GM18861 (cell line): ENCODE results near the gene AHNAK2.

ENCODE experiments used
- ATAC-seq: cut with Tn5 transposase; IDR thresholded peaks from one replicate; pipeline ENCODE4 v1.9.1; 2021; ENCODE audit not compliant: unreplicated experiment

The AHNAK2 gene

GRCh38 chr14:105012171-105012985 lies 34.2 kb upstream of the AHNAK2 start:
- no peak for ATAC-seq

GRCh38 chr14:105011312-105011990 lies 33.3 kb upstream of the AHNAK2 start:
- ATAC-seq, result no peak

- ATAC-seq, result no peak
Measured at GRCh38 chr14:105010891-105011291, 32.7 kb upstream of the AHNAK2 start.

GRCh38 chr14:105010106-105010505 lies 31.9 kb upstream of the AHNAK2 start:
- no peak for ATAC-seq

- ATAC-seq, result no peak
Measured at GRCh38 chr14:105007593-105008264, 29.6 kb upstream of the AHNAK2 start.

- ATAC-seq, result no peak
Measured at GRCh38 chr14:105006831-105007592, 28.8 kb upstream of the AHNAK2 start.

GRCh38 chr14:105005929-105006830 lies 28.0 kb upstream of the AHNAK2 start:
- no peak for ATAC-seq

- ATAC-seq, result no peak
Measured at GRCh38 chr14:105005329-105005928, 27.3 kb upstream of the AHNAK2 start.

- ATAC-seq, result no peak
Measured at GRCh38 chr14:104999361-104999760, 21.2 kb upstream of the AHNAK2 start.

- ATAC-seq, result no peak
Measured at GRCh38 chr14:104998801-104999200, 20.6 kb upstream of the AHNAK2 start.

GRCh38 chr14:104996483-104996882 lies 18.3 kb upstream of the AHNAK2 start:
- no peak for ATAC-seq

GRCh38 chr14:104996032-104996431 lies 17.9 kb upstream of the AHNAK2 start:
- no peak for ATAC-seq

GRCh38 chr14:104994978-104995377 lies 16.8 kb upstream of the AHNAK2 start:
- no peak for ATAC-seq

GRCh38 chr14:104993808-104994591 lies 15.8 kb upstream of the AHNAK2 start:
- ATAC-seq, result no peak

- no peak for ATAC-seq
Measured at GRCh38 chr14:104993306-104993705, 15.1 kb upstream of the AHNAK2 start.

- no peak for ATAC-seq
Measured at GRCh38 chr14:104992501-104992900, 14.3 kb upstream of the AHNAK2 start.

- no peak for ATAC-seq
Measured at GRCh38 chr14:104991896-104992230, 13.7 kb upstream of the AHNAK2 start.

GRCh38 chr14:104989951-104990303 lies 11.8 kb upstream of the AHNAK2 start:
- ATAC-seq, result no peak
